Mammary epithelial cell (primary cell): ENCODE measurements around the gene FAM98A.

Experiments
- EZH2 ChIP-seq: IDR thresholded peaks from 2 replicates; pipeline ENCODE4 v1.6.1; 2012; ENCODE audit warnings: low read length, inconsistent platforms, borderline replicate concordance
- TF ChIP-seq, protein P1 (sequence below), 2 donors: IDR thresholded peaks in 1 of 2; conservative IDR thresholded peaks in 1 of 2; 2 replicates each; pipeline ENCODE4 v1.5.1; 2011 to 2012; ENCODE audit warnings: inconsistent platforms in 2 of 2, low read length in 2 of 2, mild to moderate bottlenecking in 2 of 2, control low read depth in 1 of 2, low read depth in 1 of 2; ENCODE audit not compliant: insufficient read depth in 1 of 2; ENCODE audit errors: extremely low read depth in 1 of 2

DNA sequence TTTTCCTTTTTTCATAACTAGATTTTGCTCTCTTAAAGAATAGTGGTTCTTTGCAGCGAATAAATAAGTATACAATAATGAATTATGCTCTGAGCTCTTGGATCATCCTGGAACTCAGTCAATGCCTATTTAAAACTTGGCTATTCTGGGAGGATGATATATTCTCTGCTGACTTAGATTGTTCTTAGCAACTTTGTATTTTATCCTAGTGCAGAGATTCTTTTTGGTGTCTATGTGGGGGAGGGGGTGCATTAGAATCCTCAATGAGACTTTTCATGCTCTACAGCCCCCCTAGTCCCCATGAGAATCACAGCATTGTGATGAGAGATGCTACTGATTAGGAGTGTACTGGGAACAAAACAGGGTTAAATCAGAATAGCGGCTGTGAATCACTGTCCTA lies 8.8 kb upstream of the FAM98A start:
- TF ChIP-seq, protein P1, sequence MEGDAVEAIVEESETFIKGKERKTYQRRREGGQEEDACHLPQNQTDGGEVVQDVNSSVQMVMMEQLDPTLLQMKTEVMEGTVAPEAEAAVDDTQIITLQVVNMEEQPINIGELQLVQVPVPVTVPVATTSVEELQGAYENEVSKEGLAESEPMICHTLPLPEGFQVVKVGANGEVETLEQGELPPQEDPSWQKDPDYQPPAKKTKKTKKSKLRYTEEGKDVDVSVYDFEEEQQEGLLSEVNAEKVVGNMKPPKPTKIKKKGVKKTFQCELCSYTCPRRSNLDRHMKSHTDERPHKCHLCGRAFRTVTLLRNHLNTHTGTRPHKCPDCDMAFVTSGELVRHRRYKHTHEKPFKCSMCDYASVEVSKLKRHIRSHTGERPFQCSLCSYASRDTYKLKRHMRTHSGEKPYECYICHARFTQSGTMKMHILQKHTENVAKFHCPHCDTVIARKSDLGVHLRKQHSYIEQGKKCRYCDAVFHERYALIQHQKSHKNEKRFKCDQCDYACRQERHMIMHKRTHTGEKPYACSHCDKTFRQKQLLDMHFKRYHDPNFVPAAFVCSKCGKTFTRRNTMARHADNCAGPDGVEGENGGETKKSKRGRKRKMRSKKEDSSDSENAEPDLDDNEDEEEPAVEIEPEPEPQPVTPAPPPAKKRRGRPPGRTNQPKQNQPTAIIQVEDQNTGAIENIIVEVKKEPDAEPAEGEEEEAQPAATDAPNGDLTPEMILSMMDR (conservative IDR thresholded peaks at IDR 0.05 in 1 of 2, IDR thresholded peaks at IDR 0.05 in 1 of 2; ENCODE audit: extremely low read depth in 1 of 2, insufficient read depth in 1 of 2, low read depth in 1 of 2, low read length in 2 of 2), result no peak
- no peak for TF ChIP-seq EZH2
